Fibroblast of villous mesenchyme (primary cell): Measurements from ENCODE around the gene NYAP2. TPM values are rescaled to one million over a fixed set of nuclear protein-coding genes. Genes with fewer than 3 reads are reported as not detected.

ENCODE experiments used
- DNase-seq: peaks from one replicate; pipeline ENCODE4 v3.0.0-alpha.2; 2010; ENCODE audit warnings: low read depth
- H3K4me3 ChIP-seq: 2 replicates; pipeline ENCODE4 v1.5.1; 2011; ENCODE audit warnings: low read depth, mild to moderate bottlenecking, low read length
- total RNA-seq: library from RNA; depleted of rRNA; stranded (reverse); fragments of >200 nt; gene quantifications from 2 replicates; pipeline ENCODE4 v1.2.3, GENCODE V29; 2012
- TF ChIP-seq, protein P1 (sequence below): IDR thresholded peaks from 2 replicates; pipeline ENCODE4 v1.5.1; 2012; ENCODE audit warnings: low read depth, mild to moderate bottlenecking, low read length; ENCODE audit not compliant: insufficient read depth

NYAP2 gene
- total RNA-seq, 1 donor: not detected

DNA sequence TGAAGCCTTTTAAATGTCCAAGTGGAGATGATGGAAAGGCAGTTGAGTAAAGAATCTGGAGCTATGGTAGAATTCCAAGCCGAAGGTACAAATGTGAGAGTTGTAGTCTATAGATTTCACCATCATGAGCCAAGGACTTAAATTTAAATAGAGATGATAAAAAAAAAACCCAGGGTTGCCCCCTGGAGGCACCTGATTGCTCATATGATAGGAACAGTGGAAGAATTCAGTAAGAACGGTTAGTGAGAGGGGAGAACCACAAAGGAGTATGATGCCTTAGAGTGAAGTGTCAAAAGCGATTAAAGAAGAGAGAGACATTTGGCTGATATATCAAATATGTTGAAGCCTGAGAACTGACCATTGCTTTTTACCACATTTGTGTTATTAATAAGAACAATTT lies 11.9 kb downstream of the NYAP2 start:
- TF ChIP-seq, protein P1, sequence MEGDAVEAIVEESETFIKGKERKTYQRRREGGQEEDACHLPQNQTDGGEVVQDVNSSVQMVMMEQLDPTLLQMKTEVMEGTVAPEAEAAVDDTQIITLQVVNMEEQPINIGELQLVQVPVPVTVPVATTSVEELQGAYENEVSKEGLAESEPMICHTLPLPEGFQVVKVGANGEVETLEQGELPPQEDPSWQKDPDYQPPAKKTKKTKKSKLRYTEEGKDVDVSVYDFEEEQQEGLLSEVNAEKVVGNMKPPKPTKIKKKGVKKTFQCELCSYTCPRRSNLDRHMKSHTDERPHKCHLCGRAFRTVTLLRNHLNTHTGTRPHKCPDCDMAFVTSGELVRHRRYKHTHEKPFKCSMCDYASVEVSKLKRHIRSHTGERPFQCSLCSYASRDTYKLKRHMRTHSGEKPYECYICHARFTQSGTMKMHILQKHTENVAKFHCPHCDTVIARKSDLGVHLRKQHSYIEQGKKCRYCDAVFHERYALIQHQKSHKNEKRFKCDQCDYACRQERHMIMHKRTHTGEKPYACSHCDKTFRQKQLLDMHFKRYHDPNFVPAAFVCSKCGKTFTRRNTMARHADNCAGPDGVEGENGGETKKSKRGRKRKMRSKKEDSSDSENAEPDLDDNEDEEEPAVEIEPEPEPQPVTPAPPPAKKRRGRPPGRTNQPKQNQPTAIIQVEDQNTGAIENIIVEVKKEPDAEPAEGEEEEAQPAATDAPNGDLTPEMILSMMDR: no peak
- DNase-seq: no peak
- no peak overlapping the region for H3K4me3 ChIP-seq

GRCh38 chr2:225413786-225414185 lies 14.3 kb downstream of the NYAP2 start:
- no peak for DNase-seq
- no peak overlapping the region for H3K4me3 ChIP-seq
- TF ChIP-seq, protein P1: no peak

DNA sequence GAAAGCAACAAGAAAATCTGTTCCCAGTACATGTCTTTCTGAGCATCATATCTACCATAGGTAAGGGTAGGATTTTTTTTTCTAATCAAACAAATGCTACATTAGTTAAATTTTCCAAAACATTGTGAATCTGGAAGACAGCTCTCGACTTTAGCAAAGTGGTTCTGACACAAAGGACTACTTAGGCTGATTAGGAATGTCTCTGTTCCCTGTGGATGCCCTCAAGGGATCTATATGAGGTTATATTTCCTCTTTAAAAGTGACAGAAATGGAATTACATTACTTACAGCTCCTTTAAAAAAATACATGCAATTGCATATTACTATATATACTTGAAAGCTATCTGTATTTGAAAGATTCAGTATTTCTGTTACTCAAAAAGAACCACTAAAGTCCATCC lies 15.4 kb downstream of the NYAP2 start:
- DNase-seq: no peak
- TF ChIP-seq, protein P1: no peak

GRCh38 chr2:225415341-225415740 lies 15.8 kb downstream of the NYAP2 start:
- DNase-seq: no peak
- TF ChIP-seq, protein P1: no peak
- no peak overlapping the region for H3K4me3 ChIP-seq

More for the DNA sequence above, 15.4 kb downstream of the NYAP2 start:
- H3K4me3 ChIP-seq: no peak overlapping the region

- H3K4me3 ChIP-seq: no peak overlapping the region
- DNase-seq: no peak
- TF ChIP-seq, protein P1: no peak
Observed at GRCh38 chr2:225415792-225416191, 16.3 kb downstream of the NYAP2 start.

- H3K4me3 ChIP-seq: no peak overlapping the region
- TF ChIP-seq, protein P1: no peak
- no peak for DNase-seq
Observed at GRCh38 chr2:225416616-225417367, 17.3 kb downstream of the NYAP2 start.

DNA sequence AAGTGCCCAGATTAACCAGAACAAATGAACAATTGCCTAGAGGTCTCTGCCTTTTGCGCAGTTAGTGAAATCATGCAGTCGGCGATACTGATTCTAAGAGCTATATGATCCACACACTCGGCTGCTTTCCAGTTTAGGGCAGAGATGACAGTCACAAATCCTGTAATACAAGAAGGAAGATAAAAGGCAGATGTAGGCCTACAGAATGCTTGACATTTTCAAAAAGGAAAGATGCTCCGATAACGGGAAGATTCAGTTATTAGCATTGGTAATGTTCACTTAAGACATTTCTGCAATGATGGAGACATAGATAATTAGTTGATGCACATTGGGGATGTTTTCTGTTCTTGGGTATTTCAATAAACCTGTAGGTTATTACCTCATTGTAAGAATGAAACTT lies 19.5 kb downstream of the NYAP2 start:
- TF ChIP-seq, protein P1: no peak
- no peak overlapping the region for H3K4me3 ChIP-seq
- DNase-seq: no peak
